NCI-H2196 (cell line): ENCODE measurements around the gene SH3BP5L.
"Not testable (repeated sequence)": the region's sequence is repeated elsewhere in the genome, so short reads cannot be mapped to it uniquely, and the experiment has no call there.

Experiments
- DNase-seq: peaks from one replicate; lab custom pipeline; 2025; ENCODE audit not compliant: unreplicated experiment; lab: John Stamatoyannopoulos, UW

Gene SH3BP5L

GRCh38 chr1:248830718-248831017, 5.0 kb upstream of the SH3BP5L start:
- DNase-seq = not testable (repeated sequence)

- peak; percentile 40 for DNase-seq
Measured at GRCh38 chr1:248828845-248829244, 3.1 kb upstream of the SH3BP5L start.

- no peak for DNase-seq
Measured at GRCh38 chr1:248825573-248825908, 174 bp downstream of the SH3BP5L start.

- no peak for DNase-seq
Measured at GRCh38 chr1:248825136-248825535, 579 bp downstream of the SH3BP5L start.

GRCh38 chr1:248824701-248825100, 1.0 kb downstream of the SH3BP5L start:
- DNase-seq = no peak

- no peak for DNase-seq
Measured at GRCh38 chr1:248824301-248824700, 1.4 kb downstream of the SH3BP5L start.

- DNase-seq = no peak
Measured at GRCh38 chr1:248823517-248824001, 2.2 kb downstream of the SH3BP5L start.

GRCh38 chr1:248822148-248823032, 3.3 kb downstream of the SH3BP5L start:
- DNase-seq = no peak

- no peak for DNase-seq
Measured at GRCh38 chr1:248821641-248822040, 4.1 kb downstream of the SH3BP5L start.

GRCh38 chr1:248821101-248821500, 4.6 kb downstream of the SH3BP5L start:
- DNase-seq = no peak

GRCh38 chr1:248820041-248820585, 5.6 kb downstream of the SH3BP5L start:
- DNase-seq = no peak

- no peak for DNase-seq
Measured at GRCh38 chr1:248818505-248819374, 7.0 kb downstream of the SH3BP5L start.

GRCh38 chr1:248817065-248817464, 8.7 kb downstream of the SH3BP5L start:
- no peak for DNase-seq

- DNase-seq = no peak
Measured at GRCh38 chr1:248816042-248816851, 9.5 kb downstream of the SH3BP5L start.

- DNase-seq = no peak
Measured at GRCh38 chr1:248815407-248816034, 10.2 kb downstream of the SH3BP5L start.

- no peak for DNase-seq
Measured at GRCh38 chr1:248814351-248814750, 11.4 kb downstream of the SH3BP5L start.

- no peak for DNase-seq
Measured at GRCh38 chr1:248813546-248813945, 12.2 kb downstream of the SH3BP5L start.

GRCh38 chr1:248812736-248813425, 12.8 kb downstream of the SH3BP5L start:
- DNase-seq = no peak

GRCh38 chr1:248811514-248812490, 13.9 kb downstream of the SH3BP5L start:
- DNase-seq = no peak
